B cell (primary cell): Measurements from ENCODE around the gene ARFGAP3. TPM values are rescaled to one million over a fixed set of nuclear protein-coding genes. Genes with fewer than 3 reads are reported as not detected.

Experiments used
- ATAC-seq: fragments of 200-7000 bp; cut with Tn5 transposase; one replicate; pipeline ENCODE4 v1.10.0; 2021; ENCODE audit warnings: low read depth, mild to moderate bottlenecking, moderate number of reproducible peaks, moderate library complexity
- CTCF ChIA-PET: fragments of 350-600 bp; sonication (Branson Sonifier 250); formaldehyde crosslinking; loops from one replicate; lab custom pipeline; 2021; ENCODE audit warnings: antibody characterized with exemption, inconsistent platforms; lab: Charles Lee
- POLR2A ChIA-PET: fragments of 350-600 bp; sonication (Branson Sonifier 250); formaldehyde crosslinking; loops from one replicate; lab custom pipeline; 2021; ENCODE audit warnings: antibody characterized with exemption; lab: Charles Lee
- DNase-seq: peaks from one replicate; pipeline ENCODE4 v3.0.0; 2013
- H2AFZ ChIP-seq: 2 replicates; pipeline ENCODE4 v1.6.1; 2012; ENCODE audit warnings: mild to moderate bottlenecking, low read depth, low read length; ENCODE audit not compliant: insufficient read depth, poor library complexity, severe bottlenecking
- H3K27ac ChIP-seq, 2 donors: 1 replicate in 1 of 2; 2 replicates in 1 of 2; pipeline ENCODE4 v1.5.1; 2012 to 2013; ENCODE audit warnings: low read length in 2 of 2, mild to moderate bottlenecking in 2 of 2, moderate library complexity in 1 of 2
- H3K27me3 ChIP-seq, 4 experiments: fragments of 200-600 bp in 1 of 4; sonication (generic) in 1 of 4; replicated peaks in 1 of 4; 1 replicate in 2 of 4; 2 replicates in 2 of 4; pipeline versions ENCODE4 v1.6.1 to v1.7.0; 2013 to 2016; ENCODE audit warnings: low read length in 3 of 4, mild to moderate bottlenecking in 2 of 4, mixed read lengths in 1 of 4, moderate library complexity in 1 of 4; ENCODE audit not compliant: insufficient read depth in 4 of 4, control insufficient read depth in 3 of 4; ENCODE audit errors: control extremely low read depth in 1 of 4
- H3K36me3 ChIP-seq, 2 experiments: replicated peaks in 1 of 2; 1 replicate in 1 of 2; 2 replicates in 1 of 2; pipeline versions ENCODE4 v1.6.1 to v1.7.1; 2013; ENCODE audit warnings: low read length in 1 of 2; ENCODE audit not compliant: insufficient read depth in 2 of 2, control insufficient read depth in 1 of 2; ENCODE audit errors: control extremely low read depth in 1 of 2, extremely low read depth in 1 of 2
- H3K4me1 ChIP-seq, 2 donors: fragments of 200-600 bp in 1 of 2; sonication (generic) in 1 of 2; 1 replicate in 1 of 2; 2 replicates in 1 of 2; pipeline versions ENCODE4 v1.5.1 to v1.6.1; 2013 to 2017; ENCODE audit warnings: low read length in 2 of 2; ENCODE audit not compliant: control insufficient read depth in 2 of 2, insufficient read depth in 2 of 2
- H3K4me2 ChIP-seq: replicated peaks from 2 replicates; pipeline ENCODE3; 2012; ENCODE audit warnings: mild to moderate bottlenecking, low read depth, low read length; ENCODE audit not compliant: poor library complexity, severe bottlenecking
- H3K4me3 ChIP-seq, 5 experiments: fragments of 200-600 bp in 1 of 5; sonication (generic) in 1 of 5; 1 replicate in 3 of 5; 2 replicates in 2 of 5; pipeline versions ENCODE4 v1.5.1 to v1.7.0; 2011 to 2016; ENCODE audit warnings: low read length in 4 of 5, mild to moderate bottlenecking in 4 of 5, low read depth in 2 of 5, control low read depth in 1 of 5, moderate library complexity in 1 of 5; ENCODE audit not compliant: insufficient read depth in 1 of 5; ENCODE audit errors: control extremely low read depth in 1 of 5, extremely low read depth in 1 of 5
- H3K79me2 ChIP-seq: fragments of 200-600 bp; sonication (generic); one replicate; pipeline ENCODE4 v1.6.0; 2016; ENCODE audit warnings: low read length; ENCODE audit not compliant: control insufficient read depth, insufficient read depth
- H3K9ac ChIP-seq: fragments of 200-600 bp; sonication (generic); 2 replicates; pipeline ENCODE4 v1.6.1; 2017; ENCODE audit warnings: mild to moderate bottlenecking, low read length, moderate library complexity
- H3K9me3 ChIP-seq, 3 donors: one replicate each; pipeline versions ENCODE4 v1.6.1 to v1.7.1; 2013; ENCODE audit warnings: low read length in 2 of 3; ENCODE audit not compliant: control insufficient read depth in 2 of 3, insufficient read depth in 1 of 3; ENCODE audit errors: control extremely low read depth in 1 of 3
- H4K20me1 ChIP-seq: 2 replicates; pipeline ENCODE4 v1.6.0; 2012; ENCODE audit warnings: mild to moderate bottlenecking, low read length; ENCODE audit not compliant: insufficient read depth, control insufficient read depth, poor library complexity, severe bottlenecking
- H3K27ac Mint-ChIP-seq: one replicate; pipeline ENCODE4 v1.8.0; 2021; ENCODE audit warnings: mixed read lengths
- H3K27me3 Mint-ChIP-seq: one replicate; pipeline ENCODE4 v1.8.0; 2021; ENCODE audit warnings: mixed read lengths
- H3K4me1 Mint-ChIP-seq: one replicate; pipeline ENCODE4 v1.8.0; 2021; ENCODE audit warnings: mixed read lengths
- H3K4me3 Mint-ChIP-seq: one replicate; pipeline ENCODE4 v1.8.0; 2021; ENCODE audit warnings: mixed read lengths
- H3K9me3 Mint-ChIP-seq: one replicate; pipeline ENCODE4 v1.8.0; 2022; ENCODE audit warnings: mixed read lengths; ENCODE audit not compliant: insufficient read depth
- EZH2 ChIP-seq: IDR thresholded peaks from 2 replicates; pipeline ENCODE4 v1.6.1; 2012; ENCODE audit warnings: borderline replicate concordance, low read depth, mild to moderate bottlenecking, moderate library complexity, low read length; ENCODE audit not compliant: insufficient read depth, poor library complexity, severe bottlenecking
- WGBS: methylation state at CpG from one replicate; pipeline ENCODE4 v1.1.5; 2013; ENCODE audit warnings: missing lambda C conversion rate; ENCODE audit not compliant: insufficient coverage; 5-methylcytosine and 5-hydroxymethylcytosine counted together
- intact Hi-C: fragments of 100-400 bp; cut with micrococcal nuclease; formaldehyde crosslinking; loops from one replicate; pipeline ENCODE4 v1.10.0; 2022
- polyA plus RNA-seq: library from polyadenylated mRNA; depleted of rRNA; stranded (reverse); fragments of >200 nt; gene quantifications from 2 replicates; pipeline ENCODE4 v1.2.3, GENCODE V29; 2012
- total RNA-seq, 2 donors: library from RNA; stranded (reverse); fragments of 120-200 nt in 1 of 2; gene quantifications; 1 replicate in 1 of 2; 2 replicates in 1 of 2; pipeline versions ENCODE4 v1.2.3 to v1.2.4, GENCODE V29; 2013 to 2022
- TF ChIP-seq, protein P1 (sequence below): fragments of 200-600 bp; IDR thresholded peaks from one replicate; pipeline ENCODE4 v1.8.0; 2022; ENCODE audit warnings: antibody characterized with exemption, mild to moderate bottlenecking

The ARFGAP3 gene
- total and polyA plus RNA-seq, 2 donors (not counting 1 experiment from before 2014, with no cell fraction given): 10.7 to 33.2 TPM

GRCh38 chr22:42786606-42787356 is 70.3 kb downstream of the ARFGAP3 start:
- Histone ChIP-seq H4K20me1 (no peaks in the 10 kb centered on the region), H3K4me3 (no peak overlapping the region), H3K27me3 (no peaks in the 10 kb centered on the region), H3K4me1 (no peaks in the 10 kb centered on the region), H3K9me3 (no peaks in the 10 kb centered on the region), H3K79me2 (no peaks in the 10 kb centered on the region), H3K36me3 (no peaks in the 10 kb centered on the region), H3K9ac (no peak overlapping the region), H3K27ac (no peak overlapping the region), H2AFZ (no peak overlapping the region), H3K4me2 (no peak overlapping the region)
- no peak for TF ChIP-seq EZH2
- TF ChIP-seq, protein P1, sequence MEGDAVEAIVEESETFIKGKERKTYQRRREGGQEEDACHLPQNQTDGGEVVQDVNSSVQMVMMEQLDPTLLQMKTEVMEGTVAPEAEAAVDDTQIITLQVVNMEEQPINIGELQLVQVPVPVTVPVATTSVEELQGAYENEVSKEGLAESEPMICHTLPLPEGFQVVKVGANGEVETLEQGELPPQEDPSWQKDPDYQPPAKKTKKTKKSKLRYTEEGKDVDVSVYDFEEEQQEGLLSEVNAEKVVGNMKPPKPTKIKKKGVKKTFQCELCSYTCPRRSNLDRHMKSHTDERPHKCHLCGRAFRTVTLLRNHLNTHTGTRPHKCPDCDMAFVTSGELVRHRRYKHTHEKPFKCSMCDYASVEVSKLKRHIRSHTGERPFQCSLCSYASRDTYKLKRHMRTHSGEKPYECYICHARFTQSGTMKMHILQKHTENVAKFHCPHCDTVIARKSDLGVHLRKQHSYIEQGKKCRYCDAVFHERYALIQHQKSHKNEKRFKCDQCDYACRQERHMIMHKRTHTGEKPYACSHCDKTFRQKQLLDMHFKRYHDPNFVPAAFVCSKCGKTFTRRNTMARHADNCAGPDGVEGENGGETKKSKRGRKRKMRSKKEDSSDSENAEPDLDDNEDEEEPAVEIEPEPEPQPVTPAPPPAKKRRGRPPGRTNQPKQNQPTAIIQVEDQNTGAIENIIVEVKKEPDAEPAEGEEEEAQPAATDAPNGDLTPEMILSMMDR: no peak
- DNase-seq (no peak), ATAC-seq (no peak)
- intact Hi-C loops: no loop called here
- ChIA-PET POLR2A (no interaction called here), CTCF (no interaction called here)
- peaks cover 4% of the 10 kb centered on the region for H3K27me3 Mint-ChIP-seq
- H3K27ac Mint-ChIP-seq: no peak overlapping the region
- 93% methylated on average over 14 of the region's 16 CpGs for WGBS
- no peaks in the 10 kb centered on the region for H3K9me3 Mint-ChIP-seq
- no peak overlapping the region for H3K4me3 Mint-ChIP-seq
- no peaks in the 10 kb centered on the region for H3K4me1 Mint-ChIP-seq

- no peak for DNase-seq
- Mint-ChIP-seq H3K9me3 (no peaks in the 10 kb centered on the region), H3K27me3 (peaks cover 4% of the 10 kb centered on the region), H3K4me1 (no peaks in the 10 kb centered on the region), H3K4me3 (no peak overlapping the region), H3K27ac (no peak overlapping the region)
- H2AFZ ChIP-seq: no peak overlapping the region
- H3K4me3 ChIP-seq: no peak overlapping the region
- ATAC-seq: no peak
- intact Hi-C loops: no loop called here
- TF ChIP-seq, protein P1: no peak
- no peak for TF ChIP-seq EZH2
- H3K27ac ChIP-seq: no peak overlapping the region
- ChIA-PET CTCF (no interaction called here), POLR2A (no interaction called here)
- WGBS: 87% methylated on average over 16 of the region's 20 CpGs
- H3K4me2 ChIP-seq: no peak overlapping the region
- no peaks in the 10 kb centered on the region for H3K27me3 ChIP-seq
- no peaks in the 10 kb centered on the region for H4K20me1 ChIP-seq
- H3K9me3 ChIP-seq: no peaks in the 10 kb centered on the region
- no peak overlapping the region for H3K9ac ChIP-seq
- H3K4me1 ChIP-seq: no peaks in the 10 kb centered on the region
- H3K36me3 ChIP-seq: no peaks in the 10 kb centered on the region
- H3K79me2 ChIP-seq: no peaks in the 10 kb centered on the region
Measured at GRCh38 chr22:42785706-42786499, 71.2 kb downstream of the ARFGAP3 start.
